Kidney epithelial cell (primary cell): Measurements from ENCODE around the gene HGFAC. TPM values are rescaled to one million over a fixed set of nuclear protein-coding genes. Genes with fewer than 3 reads are reported as not detected.

Experiments used
- DNase-seq: peaks from one replicate; pipeline ENCODE4 v3.0.0-alpha.2; 2010; ENCODE audit warnings: low read depth
- H3K27me3 ChIP-seq: 2 replicates; pipeline ENCODE4 v1.6.0; 2011; ENCODE audit warnings: low read length; ENCODE audit not compliant: control insufficient read depth, insufficient read depth
- H3K36me3 ChIP-seq: 2 replicates; pipeline ENCODE4 v1.5.1; 2011; ENCODE audit warnings: low read length; ENCODE audit not compliant: control insufficient read depth, insufficient read depth
- H3K4me3 ChIP-seq: 2 replicates; pipeline ENCODE4 v1.5.1; 2011; ENCODE audit warnings: low read depth, mild to moderate bottlenecking, control low read depth, low read length
- CTCF ChIP-seq: IDR thresholded peaks from 2 replicates; pipeline ENCODE4 v1.5.1; 2011; ENCODE audit warnings: mild to moderate bottlenecking, moderate library complexity, low read length, control low read depth, inconsistent platforms; ENCODE audit not compliant: insufficient read depth, poor library complexity, severe bottlenecking
- total RNA-seq: library from RNA; depleted of rRNA; stranded (reverse); fragments of >200 nt; gene quantifications from 2 replicates; pipeline ENCODE4 v1.2.3, GENCODE V29; 2015

Gene HGFAC
- total RNA-seq, 1 donor from 2014 or later: not detected

- DNase-seq: no peak
- Histone ChIP-seq H3K27me3 (no peaks in the 10 kb centered on the region), H3K4me3 (no peak overlapping the region), H3K36me3 (peaks cover 1% of the 10 kb centered on the region)
- TF ChIP-seq CTCF: no peak
These were observed 10.2 kb upstream of the HGFAC start for GRCh38 chr4:3431446-3431993.

DNA sequence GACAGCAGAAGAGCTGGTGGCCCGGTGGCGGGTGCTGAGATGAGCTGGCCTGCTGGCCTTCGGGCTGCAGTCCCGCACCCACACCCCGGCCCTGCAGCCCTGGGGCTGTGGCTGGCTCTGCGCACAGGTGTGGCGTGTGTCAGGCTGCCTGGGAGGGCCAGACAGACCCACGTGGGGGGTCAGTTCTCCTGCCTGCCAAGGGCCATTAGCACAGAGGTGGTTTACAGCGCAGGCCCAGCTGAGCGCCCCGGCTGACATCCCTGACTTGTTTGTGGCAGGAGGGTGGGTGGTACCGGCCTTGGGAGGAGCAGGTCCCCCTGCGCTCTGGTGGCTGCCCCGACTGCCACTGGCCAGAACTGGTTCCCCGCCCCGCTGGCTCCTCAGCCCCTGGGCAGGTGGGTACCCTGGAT is 9.4 kb upstream of the HGFAC start:
- peaks cover 1% of the 10 kb centered on the region for H3K36me3 ChIP-seq
- no peak for TF ChIP-seq CTCF

GRCh38 chr4:3433138-3433869 is 8.5 kb upstream of the HGFAC start:
- Histone ChIP-seq H3K4me3 (no peak overlapping the region), H3K27me3 (no peaks in the 10 kb centered on the region), H3K36me3 (peaks cover 1% of the 10 kb centered on the region)
- no peak for TF ChIP-seq CTCF
- no peak for DNase-seq

More for the DNA sequence above, 9.4 kb upstream of the HGFAC start:
- DNase-seq: no peak
- H3K27me3 ChIP-seq: no peaks in the 10 kb centered on the region
- no peak overlapping the region for H3K4me3 ChIP-seq

GRCh38 chr4:3434881-3435685 is 6.7 kb upstream of the HGFAC start:
- H3K4me3 ChIP-seq: no peak overlapping the region
- no peak for DNase-seq
- no peaks in the 10 kb centered on the region for H3K27me3 ChIP-seq
- peak; percentile 15 for TF ChIP-seq CTCF
- peaks cover 1% of the 10 kb centered on the region for H3K36me3 ChIP-seq

GRCh38 chr4:3435686-3435956 is 6.1 kb upstream of the HGFAC start:
- H3K4me3 ChIP-seq: no peak overlapping the region
- no peak for TF ChIP-seq CTCF
- no peak for DNase-seq
- no peaks in the 10 kb centered on the region for H3K27me3 ChIP-seq
- H3K36me3 ChIP-seq: peaks cover 1% of the 10 kb centered on the region
